Thymus (tissue), 11 donors: ENCODE measurements around the gene PCDHGA1. TPM values are rescaled to one million over a fixed set of nuclear protein-coding genes. Genes with fewer than 3 reads are reported as not detected.
"Not testable (repeated sequence)": the region's sequence is repeated elsewhere in the genome, so short reads cannot be mapped to it uniquely, and the experiment has no call there.

Source experiments
- DNase-seq, 9 donors: peaks; one replicate each; pipeline ENCODE4 v3.0.0-alpha.2; 2013; ENCODE audit warnings: low spot score in 9 of 9, low read depth in 6 of 9, missing footprints in 1 of 9
- H3K27ac ChIP-seq, 2 donors: one replicate each; pipeline ENCODE4 v1.5.1; 2013; ENCODE audit warnings: control low read depth in 1 of 2, low read depth in 1 of 2, low read length in 1 of 2, mild to moderate bottlenecking in 1 of 2, moderate library complexity in 1 of 2
- H3K27me3 ChIP-seq, 2 donors: one replicate each; pipeline ENCODE4 v1.5.1; 2013; ENCODE audit warnings: low read length in 1 of 2; ENCODE audit not compliant: control insufficient read depth in 2 of 2, insufficient read depth in 1 of 2
- H3K36me3 ChIP-seq, 2 donors: one replicate each; pipeline ENCODE4 v1.5.1; 2013; ENCODE audit warnings: low read length in 1 of 2, mild to moderate bottlenecking in 1 of 2, moderate library complexity in 1 of 2; ENCODE audit not compliant: control insufficient read depth in 2 of 2, insufficient read depth in 2 of 2
- H3K4me1 ChIP-seq, 2 donors: one replicate each; pipeline ENCODE4 v1.5.1; 2013; ENCODE audit warnings: low read length in 2 of 2; ENCODE audit not compliant: control insufficient read depth in 2 of 2, insufficient read depth in 2 of 2
- H3K4me3 ChIP-seq, 2 donors: one replicate each; pipeline ENCODE4 v1.5.1; 2013; ENCODE audit warnings: low read length in 2 of 2, control low read depth in 1 of 2, mild to moderate bottlenecking in 1 of 2
- H3K9me3 ChIP-seq, 2 donors: one replicate each; pipeline ENCODE4 v1.5.1; 2013; ENCODE audit warnings: low read length in 1 of 2, mild to moderate bottlenecking in 1 of 2; ENCODE audit not compliant: control insufficient read depth in 2 of 2, insufficient read depth in 1 of 2
- WGBS: extraction: QIAGEN DNeasy Blood & Tissue Kit; methylation state at CpG from one replicate; pipeline ENCODE4 v1.1.7; 2013; 5-methylcytosine and 5-hydroxymethylcytosine counted together
- polyA plus RNA-seq: library from polyadenylated mRNA; stranded (reverse); fragments of 200-250 nt; gene quantifications from one replicate; pipeline ENCODE4 v1.2.3, GENCODE V29; 2013
- total RNA-seq: library from RNA; stranded (reverse); fragments of 120-200 nt; gene quantifications from one replicate; pipeline ENCODE4 v1.2.4, GENCODE V29; 2013
- donor health status: healthy.

The PCDHGA1 gene
- total and polyA plus RNA-seq, 2 donors = 0.09 to 0.16 TPM

GRCh38 chr5:141387557-141388311 is 57.4 kb downstream of the PCDHGA1 start, which contains the start of gene PCDHGB4:
Gene PCDHGB4, plus strand, starts transcription at chr5:141387698. Its CDS starts 187 bp downstream, at chr5:141387885.
- not testable (repeated sequence) for H3K36me3 ChIP-seq, H3K27ac ChIP-seq, H3K4me3 ChIP-seq, H3K4me1 ChIP-seq
- 23% methylated on average over 22 of the region's 40 CpGs for WGBS
- H3K9me3 ChIP-seq = peaks cover 10 to 38% of the 10 kb centered on the region in 2 donors
- H3K27me3 ChIP-seq = peaks cover 3 to 63% of the 10 kb centered on the region in 2 donors
- DNase-seq = peak in 1 of 9 donors; percentile 16

- Histone ChIP-seq H3K27ac (no peak overlapping the region), H3K27me3 (peaks cover 1 to 63% of the 10 kb centered on the region in 2 donors), H3K4me1 (no peaks in the 10 kb centered on the region), H3K4me3 (no peak overlapping the region), H3K36me3 (no peaks in the 10 kb centered on the region), H3K9me3 (peaks cover 6 to 38% of the 10 kb centered on the region in 2 donors)
- 57% methylated on average over 10 of the region's 10 CpGs for WGBS
- no peak for DNase-seq
These were observed 58.3 kb downstream of the PCDHGA1 start for GRCh38 chr5:141388661-141389060.

- Histone ChIP-seq H3K4me1 (no peaks in the 10 kb centered on the region), H3K36me3 (no peaks in the 10 kb centered on the region), H3K27me3 (peaks cover 0 to 65% of the 10 kb centered on the region in 2 donors), H3K9me3 (peaks cover 9 to 42% of the 10 kb centered on the region in 2 donors), H3K27ac (no peak overlapping the region), H3K4me3 (no peak overlapping the region)
- DNase-seq = no peak
- 50% methylated on average over 77 of the region's 77 CpGs for WGBS
These were observed 59.1 kb downstream of the PCDHGA1 start for GRCh38 chr5:141389153-141390042.

- Histone ChIP-seq H3K9me3 (peaks cover 11 to 38% of the 10 kb centered on the region in 2 donors), H3K36me3 (no peaks in the 10 kb centered on the region), H3K27me3 (peaks cover 0 to 68% of the 10 kb centered on the region in 2 donors), H3K4me3 (no peak within 1 kb of the TSS), H3K4me1 (no peaks in the 10 kb centered on the region), H3K27ac (no peak within 1 kb of the TSS)
- DNase-seq = no peak
- WGBS = 35% methylated on average over 38 of the region's 38 CpGs
These were observed 62.3 kb downstream of the PCDHGA1 start, which contains the start of gene PCDHGA8 for GRCh38 chr5:141392429-141393198. Gene PCDHGA8, plus strand, starts transcription at chr5:141392633. Its CDS starts 181 bp downstream, at chr5:141392814.

GRCh38 chr5:141393267-141393666 is 63.0 kb downstream of the PCDHGA1 start:
- Histone ChIP-seq H3K27me3 (peaks cover 0 to 69% of the 10 kb centered on the region in 2 donors), H3K27ac (no peak overlapping the region), H3K4me3 (no peak overlapping the region), H3K36me3 (no peaks in the 10 kb centered on the region), H3K4me1 (no peaks in the 10 kb centered on the region), H3K9me3 (peaks cover 11 to 36% of the 10 kb centered on the region in 2 donors)
- WGBS = 45% methylated on average over 21 of the region's 21 CpGs
- DNase-seq = no peak

GRCh38 chr5:141394401-141395187 is 64.3 kb downstream of the PCDHGA1 start:
- 45% methylated on average over 44 of the region's 53 CpGs for WGBS
- H3K9me3 ChIP-seq = peaks cover 13 to 34% of the 10 kb centered on the region in 2 donors
- H3K27me3 ChIP-seq = peaks cover 0 to 69% of the 10 kb centered on the region in 2 donors
- H3K27ac ChIP-seq, H3K4me1 ChIP-seq, H3K4me3 ChIP-seq, DNase-seq, H3K36me3 ChIP-seq: not testable (repeated sequence)

GRCh38 chr5:141397756-141398551 is 67.6 kb downstream of the PCDHGA1 start, which contains the start of gene PCDHGB5:
Gene PCDHGB5, plus strand, starts transcription at chr5:141397947. Its CDS starts 181 bp downstream, at chr5:141398128.
- peak within 1 kb of the TSS in 1 of 2 donors; percentile 8 for H3K4me3 ChIP-seq
- H3K36me3 ChIP-seq, H3K27ac ChIP-seq, H3K4me1 ChIP-seq: not testable (repeated sequence)
- H3K9me3 ChIP-seq = peaks cover 11 to 36% of the 10 kb centered on the region in 2 donors
- DNase-seq = peak in 1 of 9 donors; percentile 32
- peaks cover 2 to 67% of the 10 kb centered on the region in 2 donors for H3K27me3 ChIP-seq
- WGBS = 14% methylated on average over 25 of the region's 43 CpGs
